ENCODE results near the gene LYSMD2.

LYSMD2 gene

GRCh38 chr15:51752888-51753287, 15.4 kb upstream of the LYSMD2 start:
- DNase-seq (ENCODE audit: insufficient read length, low spot score): no peak
- no peak for FAIRE-seq

- DNase-seq (ENCODE audit: insufficient read length, low spot score): no peak
- FAIRE-seq: peak; percentile 78
Measured at GRCh38 chr15:51751697-51752683, 14.5 kb upstream of the LYSMD2 start.

DNA sequence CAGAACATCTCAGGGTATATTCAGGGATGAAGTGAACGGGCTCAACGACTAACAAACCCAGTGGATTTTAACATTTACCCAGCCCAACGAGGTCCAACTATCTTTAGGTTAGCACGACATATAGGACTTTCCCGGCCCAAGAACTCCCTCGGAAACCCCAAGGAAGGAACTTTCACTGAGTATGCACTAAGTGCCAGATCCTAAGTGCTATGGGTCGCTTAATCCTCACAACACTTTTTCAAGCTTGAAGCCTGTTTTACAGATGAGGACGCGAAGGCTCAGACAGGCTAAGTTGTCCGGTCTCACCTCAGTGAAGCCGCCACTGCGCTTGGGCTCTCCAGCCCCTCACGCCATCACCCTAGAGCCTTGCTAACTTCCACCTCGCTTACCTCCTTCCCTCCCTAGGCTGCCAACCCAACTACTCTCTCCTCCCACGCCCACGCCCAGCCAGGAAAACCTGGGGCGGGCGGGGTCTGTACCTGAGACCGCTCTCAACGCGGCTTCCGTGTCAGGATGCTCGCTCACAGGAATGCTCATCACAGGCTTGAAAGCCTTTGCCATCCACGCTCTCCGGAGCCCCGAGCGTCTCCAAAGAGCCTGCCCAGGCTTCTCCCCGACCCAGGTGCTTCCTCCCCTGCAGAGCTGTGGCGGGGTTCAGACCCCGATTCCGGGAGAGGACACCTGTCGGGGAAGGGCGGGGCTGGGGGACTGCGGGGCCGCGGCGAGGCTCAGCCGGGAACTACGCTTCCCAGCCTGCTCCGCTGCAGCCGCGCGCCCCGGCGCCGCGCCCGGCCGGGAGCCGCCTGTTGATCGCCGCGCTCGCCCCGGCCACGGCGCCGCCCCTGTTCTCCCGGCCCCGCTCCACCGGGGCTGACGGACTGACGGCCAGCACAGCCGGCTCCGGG, 13.6 kb upstream of the LYSMD2 start, which contains the start of gene TMOD2:
TMOD2 (plus strand) TSS at position 806 of the 905 bp plus-strand sequence. CDS start 14,845 bp downstream, outside the sequence.
- DNase-seq (ENCODE audit: insufficient read length, low spot score) (peak; percentile 50), FAIRE-seq (peak; percentile 66)

DNA sequence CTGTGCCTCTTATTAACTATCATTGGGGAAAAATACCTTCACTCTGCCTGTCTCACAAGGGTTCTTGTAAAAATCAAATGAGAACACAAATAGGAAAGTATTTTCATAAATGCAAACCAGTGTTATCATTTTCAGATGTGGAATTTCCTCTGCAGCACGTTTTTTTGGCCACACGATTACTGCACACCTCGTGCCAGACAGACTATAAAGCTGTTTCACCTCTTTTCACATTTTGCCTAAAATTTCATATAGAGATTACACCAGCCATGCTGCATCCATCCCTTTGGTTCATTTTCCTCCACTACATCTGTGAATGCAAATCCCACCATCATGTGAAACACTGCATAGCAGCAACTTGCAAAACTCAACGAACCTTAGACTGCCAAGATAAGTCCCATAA, 12.7 kb upstream of the LYSMD2 start:
- DNase-seq (ENCODE audit: insufficient read length, low spot score) (no peak), FAIRE-seq (peak; percentile 63)

DNA sequence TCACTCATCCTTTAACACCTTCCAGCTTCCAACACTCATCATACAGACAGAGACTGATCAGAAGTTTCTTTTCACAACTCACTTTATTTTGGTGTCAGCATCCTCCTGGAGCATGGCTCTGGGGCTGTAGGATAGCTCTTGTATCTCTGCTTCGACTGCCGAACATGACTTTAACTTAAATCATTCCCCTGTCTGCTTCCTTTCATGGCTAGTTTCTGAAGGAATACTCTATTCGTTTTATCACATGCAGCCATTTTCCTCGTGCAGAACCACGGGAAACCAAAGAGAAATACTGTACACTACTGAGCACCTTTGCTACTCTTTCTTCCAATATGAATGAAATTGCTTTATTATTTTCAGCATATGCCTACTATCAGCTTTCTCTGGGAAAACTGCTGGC, 11.9 kb upstream of the LYSMD2 start:
- no peak for FAIRE-seq
- no peak for DNase-seq (ENCODE audit: insufficient read length, low spot score)

DNA sequence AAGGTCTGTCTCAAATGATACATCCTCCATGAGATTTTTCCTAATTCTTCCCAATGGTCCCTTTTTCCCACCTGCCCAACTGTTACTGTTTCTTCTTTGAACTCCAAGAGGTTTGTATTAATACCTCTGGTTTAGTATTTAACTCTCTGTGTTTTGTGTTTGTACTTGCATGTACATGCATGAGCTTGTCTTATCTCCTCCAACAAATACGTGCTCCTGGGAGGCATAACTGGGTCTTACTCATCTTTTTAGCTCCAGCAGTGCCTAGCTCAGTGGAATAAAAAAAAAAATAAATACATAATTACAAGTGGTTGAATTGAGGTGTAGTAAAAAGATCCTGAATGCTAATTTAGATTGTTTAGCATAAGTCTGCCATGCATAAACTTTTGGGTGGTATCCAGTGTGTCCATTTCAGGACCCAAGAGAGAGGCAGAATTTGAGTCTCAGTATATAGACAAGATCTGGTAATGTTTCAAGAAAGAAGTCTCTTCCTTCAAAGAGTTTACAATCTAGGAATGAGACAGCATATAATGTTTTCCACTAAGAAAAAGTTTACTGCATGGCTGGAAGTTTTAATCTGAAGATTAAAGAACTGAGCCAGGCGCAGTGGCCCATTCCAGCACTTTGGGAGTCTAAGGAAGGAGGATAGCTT, 1.7 kb upstream of the LYSMD2 start:
- FAIRE-seq (no peak), DNase-seq (ENCODE audit: insufficient read length, low spot score) (no peak)

GRCh38 chr15:51738553-51738952, 1.1 kb upstream of the LYSMD2 start:
- DNase-seq (ENCODE audit: insufficient read length, low spot score) (no peak), FAIRE-seq (no peak)

GRCh38 chr15:51736751-51737521, 519 bp downstream of the LYSMD2 start:
- FAIRE-seq (no peak), DNase-seq (ENCODE audit: insufficient read length, low spot score) (peak; percentile 46)

DNA sequence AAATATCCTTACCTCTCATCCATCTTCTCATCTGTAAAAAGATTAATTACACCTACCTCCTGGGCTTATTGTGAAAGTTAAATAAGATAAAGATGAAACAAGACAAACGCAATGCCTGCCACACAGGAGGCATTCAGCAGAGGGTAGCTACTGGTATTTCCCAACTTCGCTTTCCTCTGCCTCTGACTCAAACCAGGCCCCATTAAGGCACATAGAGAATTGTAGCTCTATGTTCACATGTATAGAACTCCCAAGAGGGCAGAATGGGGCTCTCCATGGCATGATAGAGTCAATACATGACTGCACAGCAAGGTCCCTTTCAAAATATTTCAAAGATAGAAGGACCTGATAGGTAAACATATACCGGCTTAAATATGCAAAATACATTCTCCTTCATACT, 1.4 kb downstream of the LYSMD2 start:
- FAIRE-seq (peak; percentile 66), DNase-seq (ENCODE audit: insufficient read length, low spot score) (no peak)

GRCh38 chr15:51735228-51736010, 2.0 kb downstream of the LYSMD2 start:
- FAIRE-seq (peak; percentile 79), DNase-seq (ENCODE audit: insufficient read length, low spot score) (no peak)

GRCh38 chr15:51732646-51733045, 4.8 kb downstream of the LYSMD2 start:
- no peak for DNase-seq (ENCODE audit: insufficient read length, low spot score)
- FAIRE-seq: peak; percentile 63

DNA sequence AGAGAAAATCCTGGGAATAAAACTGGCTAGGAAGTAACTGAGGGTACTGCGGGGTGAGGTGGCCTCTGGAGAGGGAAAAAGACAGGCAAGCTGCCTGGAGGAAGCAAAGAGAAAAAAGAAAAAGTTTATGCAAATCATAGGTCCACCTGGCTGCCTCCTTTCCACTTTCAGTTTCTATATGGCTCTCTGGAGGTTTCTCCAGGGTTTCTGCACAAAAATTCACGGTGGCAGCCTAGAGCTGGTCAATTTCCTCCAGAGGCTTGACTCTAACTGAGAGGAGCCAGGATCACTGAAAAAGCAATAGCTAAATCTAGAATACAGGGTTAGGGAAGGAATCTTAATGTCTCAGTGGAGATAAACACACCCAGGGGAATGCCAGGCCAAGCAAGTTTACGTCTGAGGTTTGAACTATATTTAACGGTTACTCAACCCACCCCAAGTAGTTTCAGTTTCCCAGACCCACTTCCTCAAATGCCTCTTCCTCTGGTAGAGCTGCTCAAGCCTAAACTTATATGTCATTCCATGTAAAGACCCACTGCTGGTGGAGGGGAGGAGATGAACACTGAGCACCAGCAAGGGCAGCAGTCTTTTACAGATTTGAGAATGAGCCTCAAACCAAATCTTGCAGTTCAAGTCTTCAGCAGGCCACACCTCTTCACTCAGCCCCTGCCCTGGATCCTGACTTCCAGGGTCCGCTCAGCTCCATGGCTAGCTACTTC, 5.7 kb downstream of the LYSMD2 start:
- no peak for DNase-seq (ENCODE audit: insufficient read length, low spot score)
- peak; percentile 95 for FAIRE-seq

DNA sequence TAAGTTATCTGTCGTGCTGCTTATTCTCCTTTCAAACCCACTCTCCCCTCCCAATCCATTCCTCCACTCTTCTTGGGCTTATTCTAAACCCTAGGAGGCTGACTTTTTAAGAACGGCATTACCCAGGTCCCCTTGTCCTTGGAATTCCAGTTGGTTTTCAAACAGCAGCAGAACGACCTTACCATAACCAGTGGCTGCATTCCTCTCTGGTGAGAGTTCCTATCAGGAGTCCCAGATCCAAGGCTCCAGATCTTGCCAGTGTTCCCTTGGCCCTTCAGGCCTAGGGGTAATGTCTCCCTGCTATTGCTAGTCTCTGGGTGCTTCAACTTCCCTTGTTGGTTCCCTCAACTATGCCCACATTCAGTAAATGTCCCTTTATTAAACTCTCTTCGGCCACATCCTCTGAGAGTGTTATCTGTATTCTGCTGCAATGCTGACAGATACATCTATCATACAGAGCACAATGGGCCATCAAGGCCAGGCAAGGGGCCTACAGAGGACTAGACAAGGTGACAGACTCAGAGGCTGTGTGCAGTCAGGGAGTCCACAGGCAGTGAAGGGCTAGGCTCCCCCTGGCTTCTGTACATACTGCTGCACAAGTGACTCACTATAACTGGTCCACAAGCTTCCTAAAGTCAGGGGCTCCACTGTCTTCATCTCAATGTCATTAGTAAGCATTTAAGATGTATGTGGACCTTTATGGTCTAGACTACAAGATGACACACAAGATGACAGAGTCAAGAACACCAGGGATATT, 10.1 kb downstream of the LYSMD2 start:
- DNase-seq (ENCODE audit: insufficient read length, low spot score) (no peak), FAIRE-seq (peak; percentile 75)

DNA sequence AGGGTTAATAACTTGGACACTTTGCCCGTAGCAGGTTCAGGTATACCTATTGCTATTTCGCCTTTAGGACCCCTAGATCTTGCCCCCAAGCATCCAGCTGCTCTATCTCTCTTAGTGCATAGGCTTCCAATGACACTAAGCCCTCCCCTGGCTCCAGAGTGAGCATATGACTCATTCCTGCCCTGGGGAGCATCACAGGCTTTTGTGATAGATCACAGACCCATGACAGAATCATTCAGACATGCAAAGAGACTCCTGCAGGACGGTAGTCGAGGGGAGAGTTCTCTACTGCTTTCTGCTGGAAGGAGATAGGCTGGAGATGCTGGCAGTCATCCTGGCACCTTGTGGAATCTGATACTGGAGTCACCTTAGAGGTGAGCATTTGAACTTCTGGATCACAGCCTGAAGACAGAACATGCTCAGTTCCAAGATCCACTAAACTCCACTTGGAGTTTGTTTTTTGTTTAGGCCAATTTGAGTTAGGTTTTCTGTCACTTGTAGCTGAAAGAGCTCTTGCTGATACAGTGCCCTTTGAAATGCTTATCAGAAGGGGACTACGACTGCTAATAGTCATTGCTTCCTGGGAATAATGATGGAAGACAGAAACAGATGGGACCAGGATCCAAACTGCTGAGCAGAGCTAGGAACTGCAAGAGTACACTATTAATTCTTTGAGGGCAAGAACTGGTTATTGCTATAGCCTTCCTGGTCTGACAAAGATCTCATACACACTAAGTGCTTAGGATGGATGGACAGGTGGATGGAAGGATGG, 11.0 kb downstream of the LYSMD2 start:
- peak; percentile 53 for FAIRE-seq
- DNase-seq (ENCODE audit: insufficient read length, low spot score): no peak

GRCh38 chr15:51724673-51725072, 12.8 kb downstream of the LYSMD2 start:
- DNase-seq (ENCODE audit: insufficient read length, low spot score) (no peak), FAIRE-seq (no peak)

GRCh38 chr15:51724199-51724598, 13.3 kb downstream of the LYSMD2 start:
- DNase-seq (ENCODE audit: insufficient read length, low spot score): no peak
- no peak for FAIRE-seq

All from GM19239 (cell line).